GM19099 (cell line): Measurements from ENCODE around the gene PLEKHG5.

Source experiments
- POLR2A ChIP-seq: IDR thresholded peaks from 3 replicates; pipeline ENCODE4 v1.6.1; 2011; ENCODE audit warnings: low read depth; ENCODE audit not compliant: insufficient read length; ENCODE audit errors: extremely low read depth

Gene PLEKHG5

GRCh38 chr1:6495540-6496364 is 4.3 kb upstream of the PLEKHG5 start:
- no peak for TF ChIP-seq POLR2A

DNA sequence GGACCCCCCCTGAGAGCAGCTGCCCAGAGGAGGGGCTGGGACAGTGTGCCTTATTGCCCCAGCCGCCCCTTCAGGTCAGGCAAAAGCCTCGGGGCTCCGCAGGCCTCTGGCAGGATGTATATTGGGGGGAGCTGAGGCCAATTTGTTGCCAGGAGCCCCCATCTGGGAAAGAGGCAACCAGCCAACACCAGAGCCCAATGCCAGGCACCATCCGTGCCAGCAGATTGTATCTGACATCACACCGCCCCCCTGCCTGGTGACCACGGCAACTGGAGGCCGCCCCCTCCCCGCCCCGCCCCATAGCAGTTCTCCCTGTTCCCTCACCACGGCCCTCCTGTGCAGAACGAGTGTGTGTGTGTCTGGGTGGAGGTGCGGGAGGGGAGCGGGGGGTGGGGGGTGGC is 3.6 kb upstream of the PLEKHG5 start:
- TF ChIP-seq POLR2A: no peak

- no peak for TF ChIP-seq POLR2A
Observed at GRCh38 chr1:6494627-6495026, 3.2 kb upstream of the PLEKHG5 start.

GRCh38 chr1:6491966-6492365 is 499 bp upstream of the PLEKHG5 start:
- no peak for TF ChIP-seq POLR2A

GRCh38 chr1:6491081-6491449 is 402 bp downstream of the PLEKHG5 start:
- no peak for TF ChIP-seq POLR2A

DNA sequence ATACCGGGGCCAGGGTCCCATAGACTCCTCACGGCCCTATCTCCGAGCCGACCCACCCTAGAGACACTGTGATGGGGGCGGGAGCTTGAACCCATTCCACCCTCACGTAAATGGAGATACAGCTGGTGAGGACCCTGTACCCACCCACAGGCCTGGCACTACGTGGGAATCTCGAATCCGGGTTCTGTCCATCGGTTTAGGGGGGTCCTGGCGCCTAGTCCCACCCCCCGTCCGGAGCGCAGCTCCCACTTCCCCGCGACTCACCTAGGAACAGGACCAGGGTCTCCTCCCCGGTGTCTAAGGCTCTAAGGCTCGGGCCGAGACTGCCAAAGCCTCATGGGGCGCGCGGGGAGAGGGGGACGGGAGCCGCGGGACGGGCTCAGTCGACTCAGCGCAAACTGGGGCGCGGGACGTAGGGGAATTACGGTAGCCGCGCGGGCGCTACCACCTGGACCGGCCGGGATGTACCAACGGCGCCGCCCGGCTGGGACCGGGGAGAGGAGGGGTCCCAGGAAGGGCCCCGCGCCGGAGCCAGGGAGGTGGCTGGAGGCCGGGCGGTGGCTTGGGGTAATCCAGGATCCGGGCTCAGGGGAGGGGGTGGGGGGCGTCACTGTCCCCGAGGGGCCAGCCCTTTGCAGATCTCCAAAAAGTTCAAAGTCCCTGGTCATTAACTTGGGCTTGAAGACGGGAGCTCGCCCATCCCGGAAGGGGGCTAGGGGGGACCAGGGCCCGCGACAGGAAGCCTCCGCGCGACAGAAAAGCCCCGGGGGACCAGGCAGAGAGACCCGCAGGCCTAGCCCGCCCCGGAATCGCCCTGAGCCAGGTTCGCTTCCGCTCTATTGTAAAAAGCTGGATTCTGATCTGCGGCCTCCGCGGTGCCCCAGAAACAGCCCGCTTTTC is 1.0 kb downstream of the PLEKHG5 start:
- peak; percentile 38 for TF ChIP-seq POLR2A

DNA sequence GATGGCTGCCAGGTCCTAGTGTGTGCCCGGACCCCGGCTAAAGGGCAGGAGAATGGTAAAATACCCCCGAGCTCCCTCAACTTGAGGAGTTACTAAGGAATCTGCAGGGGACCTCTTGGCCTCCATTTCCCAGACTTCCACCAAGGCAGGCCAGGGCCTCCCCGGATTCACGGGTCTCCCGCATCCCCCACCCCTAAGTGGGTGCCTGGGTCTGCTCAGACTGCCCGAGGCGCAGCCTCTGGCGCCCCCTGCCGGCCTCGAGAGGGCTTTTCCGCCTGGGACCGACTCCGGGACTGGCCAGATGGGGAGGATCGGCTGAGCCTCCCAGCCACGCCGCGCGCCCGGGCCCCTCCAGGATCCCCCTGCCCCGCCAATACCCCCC is 1.7 kb downstream of the PLEKHG5 start:
- TF ChIP-seq POLR2A: peak; percentile 21

- TF ChIP-seq POLR2A: no peak
Observed at GRCh38 chr1:6489383-6489765, 2.1 kb downstream of the PLEKHG5 start.

DNA sequence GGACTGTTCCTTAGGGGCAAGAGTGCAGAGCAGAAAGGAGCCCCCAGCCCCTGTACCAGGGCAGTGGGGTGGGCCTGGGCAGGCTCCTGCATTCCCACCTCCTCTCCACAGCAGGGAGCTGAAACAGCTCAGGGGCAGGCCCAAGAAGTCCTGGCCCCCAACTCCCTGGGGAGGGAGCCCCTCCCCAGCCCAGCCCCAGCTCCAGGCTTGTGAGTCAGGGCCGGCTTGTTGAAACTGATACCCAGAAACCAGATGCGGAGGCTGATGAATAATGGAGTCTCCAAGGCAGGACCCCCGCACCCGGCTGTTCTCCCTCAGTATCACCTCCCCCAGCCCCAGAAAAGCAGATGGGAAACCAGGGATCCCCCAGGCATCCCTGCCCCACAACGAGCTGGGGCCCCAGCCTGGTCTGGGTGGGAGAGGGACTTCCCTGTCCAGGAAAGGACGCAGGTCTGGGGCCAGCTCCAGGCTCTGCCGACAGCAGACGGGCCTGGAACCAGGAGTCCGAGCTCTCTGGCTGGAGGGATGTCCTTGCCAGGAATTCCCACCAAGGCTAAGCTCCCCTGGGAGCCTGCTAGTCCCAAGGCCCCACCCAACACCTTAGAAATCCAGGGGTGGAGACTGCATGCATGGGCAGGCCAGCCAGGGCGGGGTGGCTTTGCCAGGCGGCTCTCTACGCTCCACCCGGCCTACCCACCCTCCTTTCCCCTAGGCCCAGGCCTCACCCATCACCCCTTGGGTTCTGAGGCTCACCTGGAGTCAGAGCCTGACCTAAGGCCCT is 2.7 kb downstream of the PLEKHG5 start:
- no peak for TF ChIP-seq POLR2A

DNA sequence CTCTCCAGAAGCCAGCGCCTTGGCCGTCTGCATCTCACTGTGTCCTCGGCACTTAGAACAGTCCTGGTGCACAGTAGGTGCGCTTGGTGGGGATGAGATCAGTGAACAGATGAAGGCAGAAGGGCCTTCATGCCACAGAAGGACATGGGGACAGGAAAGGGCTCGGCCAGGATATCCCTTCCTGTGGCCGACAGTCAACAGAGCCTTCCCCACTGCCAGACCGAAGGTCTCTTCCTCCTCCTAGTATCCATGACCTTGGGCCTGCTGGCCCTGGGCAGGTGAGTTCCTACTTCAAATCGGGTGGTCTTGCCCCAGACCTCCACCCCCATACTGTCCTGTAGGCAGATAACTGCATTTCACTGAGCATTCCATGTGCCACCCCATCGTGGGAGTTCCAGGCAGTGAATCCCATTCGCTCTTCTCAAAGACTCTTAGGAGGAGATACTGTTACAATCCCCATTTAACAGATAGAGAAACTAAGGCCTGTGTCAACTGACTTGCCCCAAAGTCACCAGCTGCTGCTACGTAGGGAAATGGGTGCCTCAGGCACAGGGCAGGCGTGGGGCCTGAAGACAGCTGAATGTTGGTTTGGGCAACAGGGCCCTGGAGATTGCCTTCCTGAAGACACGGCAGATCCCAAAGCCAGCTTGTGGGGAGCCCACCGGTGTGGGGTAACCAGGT is 3.5 kb downstream of the PLEKHG5 start:
- no peak for TF ChIP-seq POLR2A

- no peak for TF ChIP-seq POLR2A
Observed at GRCh38 chr1:6486433-6487011, 4.9 kb downstream of the PLEKHG5 start.

DNA sequence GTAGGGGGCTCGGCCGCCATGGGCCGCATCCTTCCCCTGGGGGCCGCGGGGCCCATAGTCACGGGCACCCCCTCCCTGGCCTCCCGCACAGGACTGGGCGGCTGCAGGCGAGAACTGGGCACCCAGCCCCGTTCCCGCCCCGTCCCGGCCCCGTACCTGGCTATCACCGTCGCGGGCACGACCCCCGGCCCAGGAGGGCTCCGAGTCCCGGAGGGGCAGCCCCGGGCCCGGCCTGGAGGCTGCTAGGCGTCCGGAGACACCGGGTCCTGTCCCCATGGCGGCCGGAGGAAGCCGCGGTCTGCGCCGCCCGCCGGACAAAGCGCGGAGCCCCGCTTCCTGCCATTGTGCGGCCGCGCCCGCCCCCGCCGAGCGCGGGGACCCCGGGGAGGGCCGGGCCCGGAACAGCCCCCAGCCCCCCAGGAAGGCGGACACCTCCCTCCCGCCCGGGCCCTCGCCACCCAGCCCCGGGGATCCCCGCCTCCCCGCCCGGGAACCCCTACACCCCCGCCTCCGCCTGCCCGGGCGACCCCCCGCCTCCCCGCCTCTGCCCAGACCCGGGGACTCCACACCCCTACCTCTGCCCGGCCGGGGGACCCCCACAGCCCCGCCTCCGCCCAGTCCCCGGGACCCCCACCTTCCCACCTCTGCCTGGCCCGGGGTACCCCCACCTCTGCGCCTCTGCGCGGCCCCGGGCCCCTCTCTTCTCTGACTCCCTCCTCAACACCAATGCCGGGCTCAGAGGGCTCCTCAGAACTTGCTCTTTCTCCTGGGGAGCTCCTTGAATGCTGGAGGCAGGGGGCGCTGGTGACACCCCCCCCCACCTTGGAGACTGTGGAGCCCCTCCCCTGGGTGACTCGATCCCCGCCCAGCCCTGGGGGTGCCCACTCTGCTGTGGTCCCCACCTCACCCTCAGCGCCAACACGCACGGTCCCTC is 6.0 kb downstream of the PLEKHG5 start:
- TF ChIP-seq POLR2A: no peak

DNA sequence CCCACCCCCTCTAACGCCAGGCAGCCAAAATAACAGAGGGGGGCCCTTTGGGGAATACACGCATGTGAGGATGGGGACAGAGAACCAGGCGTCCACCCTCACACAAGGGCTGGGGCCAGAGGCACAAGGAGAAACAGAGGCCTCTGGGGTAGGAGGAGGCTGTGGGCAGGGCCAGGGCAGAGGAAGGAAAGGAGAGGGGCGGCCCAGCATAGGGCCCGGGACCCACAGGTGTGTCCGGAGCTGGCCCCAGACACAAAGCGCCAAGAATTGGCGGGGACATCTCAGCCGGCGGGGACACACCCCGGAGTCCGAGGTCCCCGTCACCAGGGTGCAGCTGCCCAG is 6.7 kb downstream of the PLEKHG5 start:
- no peak for TF ChIP-seq POLR2A
